ENCODE results near the gene EIF2S1. TPM values are rescaled to one million over a fixed set of nuclear protein-coding genes. Genes with fewer than 3 reads are reported as not detected.

Gene EIF2S1
- total and polyA plus RNA-seq, 2 of the 13 experiments (the other 11 are each of a cell fraction or from before 2014, with no cell fraction given): 49.1 to 246 TPM

- no peak for TF ChIP-seq TBP (CRISPR knock-in tag; IDR thresholded peaks at IDR 0.05)
- TF ChIP-seq KDM4B (CRISPR knock-in tag; IDR thresholded peaks at IDR 0.05): 0 out of 2 replicates have a peak, but pooled peaks have one; percentile 43
- TF ChIP-seq ZNF709 (CRISPR knock-in tag; IDR thresholded peaks at IDR 0.05): no peak
- TF ChIP-seq ZNF770 (CRISPR knock-in tag; IDR thresholded peaks at IDR 0.05): peak; percentile 81
- TF ChIP-seq ZNF205 (CRISPR knock-in tag; IDR thresholded peaks at IDR 0.05): no peak
- 0 out of 2 replicates have a peak, but pooled peaks have one; percentile 21 for TF ChIP-seq ZBTB3 (CRISPR knock-in tag; IDR thresholded peaks at IDR 0.05; ENCODE audit: borderline replicate concordance, low read depth)
- peak; percentile 80 for TF ChIP-seq SIX1 (CRISPR knock-in tag; IDR thresholded peaks at IDR 0.05; ENCODE audit: borderline replicate concordance)
- TF ChIP-seq RXRB (CRISPR knock-in tag; IDR thresholded peaks at IDR 0.05; ENCODE audit: borderline replicate concordance): no peak; the same call in 1 of the 2 replicates
- 0 out of 2 replicates have a peak, but pooled peaks have one; percentile 47 for TF ChIP-seq ATF2 (CRISPR knock-in tag; IDR thresholded peaks at IDR 0.05)
- no peak for TF ChIP-seq ZSCAN29 (CRISPR knock-in tag; conservative IDR thresholded peaks at IDR 0.05)
- TF ChIP-seq ZNF569 (CRISPR knock-in tag; IDR thresholded peaks at IDR 0.05; ENCODE audit: borderline replicate concordance): no peak
- no peak for TF ChIP-seq ZNF276 (CRISPR knock-in tag; IDR thresholded peaks at IDR 0.05; ENCODE audit: low read depth)
- TF ChIP-seq FOXK2 (IDR thresholded peaks at IDR 0.05): peak; percentile 93
- no peak for TF ChIP-seq THAP7 (CRISPR knock-in tag; IDR thresholded peaks at IDR 0.05)
- TF ChIP-seq ZNF441 (CRISPR knock-in tag; IDR thresholded peaks at IDR 0.05; ENCODE audit: borderline replicate concordance): peak; percentile 17
- TF ChIP-seq ZNF816 (CRISPR knock-in tag; IDR thresholded peaks at IDR 0.05; ENCODE audit: borderline replicate concordance): peak; percentile 88
- TF ChIP-seq KDM5B (CRISPR knock-in tag; IDR thresholded peaks at IDR 0.05; ENCODE audit: borderline replicate concordance): no peak
- no peak for TF ChIP-seq ZBTB26 (CRISPR knock-in tag; IDR thresholded peaks at IDR 0.05; ENCODE audit: borderline replicate concordance)
- TF ChIP-seq SRSF9 (IDR thresholded peaks at IDR 0.05; ENCODE audit: borderline replicate concordance, insufficient read depth, low read depth, low read length, poor library complexity, severe bottlenecking): no peak
- no peak for TF ChIP-seq KAT2B (IDR thresholded peaks at IDR 0.05; ENCODE audit: borderline replicate concordance, low read depth, low read length)
- TF ChIP-seq ATF1 (CRISPR knock-in tag; IDR thresholded peaks at IDR 0.05): peak; percentile 85
Observed at GRCh38 chr14:67359775-67360469, at the start of gene EIF2S1, which contains the start of gene ATP6V1D (continued).
